Liver (tissue), 9 donors: ENCODE measurements around the gene TBX6. TPM values are rescaled to one million over a fixed set of nuclear protein-coding genes. Genes with fewer than 3 reads are reported as not detected.

Experiments
- DNase-seq: peaks from one replicate; pipeline ENCODE4 v3.0.0-alpha.2; 2017; ENCODE audit warnings: low spot score
- H3K27ac ChIP-seq, 2 donors: one replicate each; pipeline ENCODE4 v1.7.0; 2013; ENCODE audit warnings: inconsistent platforms in 2 of 2, low read length in 2 of 2, control low read depth in 1 of 2, low read depth in 1 of 2, mild to moderate bottlenecking in 1 of 2
- H3K27me3 ChIP-seq, 4 donors: one replicate each; pipeline versions ENCODE4 v1.6.1 to v1.7.0; 2013; ENCODE audit warnings: low read length in 3 of 4, inconsistent platforms in 1 of 4, mild to moderate bottlenecking in 1 of 4, moderate library complexity in 1 of 4; ENCODE audit not compliant: control insufficient read depth in 4 of 4, insufficient read depth in 4 of 4
- H3K36me3 ChIP-seq, 4 donors: one replicate each; pipeline versions ENCODE4 v1.6.1 to v1.7.0; 2013; ENCODE audit warnings: low read length in 3 of 4, mild to moderate bottlenecking in 3 of 4, low read depth in 1 of 4, moderate library complexity in 1 of 4; ENCODE audit not compliant: control insufficient read depth in 4 of 4, insufficient read depth in 3 of 4
- H3K4me1 ChIP-seq, 4 donors: one replicate each; pipeline versions ENCODE4 v1.6.1 to v1.7.0; 2013; ENCODE audit warnings: low read length in 3 of 4, mild to moderate bottlenecking in 3 of 4, moderate library complexity in 1 of 4; ENCODE audit not compliant: control insufficient read depth in 4 of 4, insufficient read depth in 4 of 4
- H3K4me3 ChIP-seq, 3 donors: one replicate each; pipeline versions ENCODE4 v1.6.1 to v1.7.0; 2013; ENCODE audit warnings: low read length in 3 of 3, control low read depth in 1 of 3, low read depth in 1 of 3, mild to moderate bottlenecking in 1 of 3
- H3K9ac ChIP-seq, 2 donors: one replicate each; pipeline ENCODE4 v1.7.0; 2013; ENCODE audit warnings: low read length in 2 of 2, mild to moderate bottlenecking in 2 of 2, moderate library complexity in 2 of 2, control low read depth in 1 of 2, low read depth in 1 of 2
- H3K9me3 ChIP-seq, 4 donors: one replicate each; pipeline versions ENCODE4 v1.6.1 to v1.7.0; 2013; ENCODE audit warnings: low read length in 3 of 4; ENCODE audit not compliant: control insufficient read depth in 4 of 4
- ATF3 ChIP-seq: IDR thresholded peaks from 2 replicates; pipeline ENCODE4 v1.6.1; 2016; ENCODE audit warnings: antibody characterized with exemption
- FOXA1 ChIP-seq: IDR thresholded peaks from 2 replicates; pipeline ENCODE4 v1.6.1; 2016; ENCODE audit warnings: antibody characterized with exemption
- GABPA ChIP-seq, 2 donors: IDR thresholded peaks in 1 of 2; conservative IDR thresholded peaks in 1 of 2; 2 replicates each; pipeline ENCODE4 v1.6.1; 2016; ENCODE audit warnings: antibody characterized with exemption in 2 of 2, mild to moderate bottlenecking in 1 of 2, moderate library complexity in 1 of 2
- HNF4A ChIP-seq, 2 donors: conservative IDR thresholded peaks; 2 replicates each; pipeline ENCODE4 v1.6.1; 2016; ENCODE audit warnings: antibody characterized with exemption in 2 of 2, mild to moderate bottlenecking in 2 of 2
- HNF4G ChIP-seq: IDR thresholded peaks from 2 replicates; pipeline ENCODE4 v1.6.1; 2016; ENCODE audit warnings: antibody characterized with exemption
- JUND ChIP-seq, 2 donors: IDR thresholded peaks; 2 replicates each; pipeline ENCODE4 v1.6.1; 2016; ENCODE audit warnings: antibody characterized with exemption in 2 of 2
- MAX ChIP-seq: IDR thresholded peaks from 2 replicates; pipeline ENCODE4 v1.6.1; 2016; ENCODE audit warnings: antibody characterized with exemption
- NR2F2 ChIP-seq: IDR thresholded peaks from 2 replicates; pipeline ENCODE4 v1.6.1; 2016; ENCODE audit warnings: antibody characterized with exemption
- RXRA ChIP-seq, 2 donors: IDR thresholded peaks; 2 replicates each; pipeline ENCODE4 v1.6.1; 2017 to 2018; ENCODE audit warnings: antibody characterized with exemption in 2 of 2, mild to moderate bottlenecking in 1 of 2
- TAF1 ChIP-seq: conservative IDR thresholded peaks from 2 replicates; pipeline ENCODE4 v1.6.1; 2016; ENCODE audit warnings: antibody characterized with exemption, mild to moderate bottlenecking
- WGBS: extraction: QIAGEN DNeasy Blood & Tissue Kit; methylation state at CpG from one replicate; pipeline ENCODE4 v1.1.7; 2013; 5-methylcytosine and 5-hydroxymethylcytosine counted together
- polyA plus RNA-seq, 2 donors: library from polyadenylated mRNA; stranded (reverse) in 1 of 2; unstranded in 1 of 2; fragments of 200-250 nt in 1 of 2; fragments of >200 nt in 1 of 2; fragmentation: Nextera tagmentation in 1 of 2; extraction: Ambion mirVana in 1 of 2; gene quantifications; one replicate each; pipeline versions ENCODE4 v1.2.1 to v1.2.3, GENCODE V29; 2013 to 2015
- total RNA-seq, 2 donors: library from RNA; depleted of rRNA; stranded (reverse); fragments of >200 nt; gene quantifications; one replicate each; pipeline ENCODE4 v1.2.3, GENCODE V29; 2014
- TF ChIP-seq, protein P1 (sequence below): IDR thresholded peaks from 2 replicates; pipeline ENCODE4 v1.6.1; 2016; ENCODE audit warnings: antibody characterized with exemption, mild to moderate bottlenecking
- donor health status: healthy.
- donor health status: healthy.
- donor health status: healthy.
- donor health status: healthy.
- donor health status: healthy.

TBX6 gene
- total and polyA plus RNA-seq, 4 donors = 0.09 to 0.26 (median 0.18) TPM

GRCh38 chr16:30085247-30085646, 6.5 kb downstream of the TBX6 start:
- TF ChIP-seq ATF3 = no peak
- no peak for TF ChIP-seq JUND (IDR thresholded peaks at IDR 0.05)
- TF ChIP-seq, protein P1, sequence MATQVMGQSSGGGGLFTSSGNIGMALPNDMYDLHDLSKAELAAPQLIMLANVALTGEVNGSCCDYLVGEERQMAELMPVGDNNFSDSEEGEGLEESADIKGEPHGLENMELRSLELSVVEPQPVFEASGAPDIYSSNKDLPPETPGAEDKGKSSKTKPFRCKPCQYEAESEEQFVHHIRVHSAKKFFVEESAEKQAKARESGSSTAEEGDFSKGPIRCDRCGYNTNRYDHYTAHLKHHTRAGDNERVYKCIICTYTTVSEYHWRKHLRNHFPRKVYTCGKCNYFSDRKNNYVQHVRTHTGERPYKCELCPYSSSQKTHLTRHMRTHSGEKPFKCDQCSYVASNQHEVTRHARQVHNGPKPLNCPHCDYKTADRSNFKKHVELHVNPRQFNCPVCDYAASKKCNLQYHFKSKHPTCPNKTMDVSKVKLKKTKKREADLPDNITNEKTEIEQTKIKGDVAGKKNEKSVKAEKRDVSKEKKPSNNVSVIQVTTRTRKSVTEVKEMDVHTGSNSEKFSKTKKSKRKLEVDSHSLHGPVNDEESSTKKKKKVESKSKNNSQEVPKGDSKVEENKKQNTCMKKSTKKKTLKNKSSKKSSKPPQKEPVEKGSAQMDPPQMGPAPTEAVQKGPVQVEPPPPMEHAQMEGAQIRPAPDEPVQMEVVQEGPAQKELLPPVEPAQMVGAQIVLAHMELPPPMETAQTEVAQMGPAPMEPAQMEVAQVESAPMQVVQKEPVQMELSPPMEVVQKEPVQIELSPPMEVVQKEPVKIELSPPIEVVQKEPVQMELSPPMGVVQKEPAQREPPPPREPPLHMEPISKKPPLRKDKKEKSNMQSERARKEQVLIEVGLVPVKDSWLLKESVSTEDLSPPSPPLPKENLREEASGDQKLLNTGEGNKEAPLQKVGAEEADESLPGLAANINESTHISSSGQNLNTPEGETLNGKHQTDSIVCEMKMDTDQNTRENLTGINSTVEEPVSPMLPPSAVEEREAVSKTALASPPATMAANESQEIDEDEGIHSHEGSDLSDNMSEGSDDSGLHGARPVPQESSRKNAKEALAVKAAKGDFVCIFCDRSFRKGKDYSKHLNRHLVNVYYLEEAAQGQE = no peak
- no peak for TF ChIP-seq HNF4A (conservative IDR thresholded peaks at IDR 0.05)
- TF ChIP-seq GABPA (IDR thresholded peaks at IDR 0.05 in 1 of 2, conservative IDR thresholded peaks at IDR 0.05 in 1 of 2) = no peak
- no peak for TF ChIP-seq FOXA1
- no peak for TF ChIP-seq MAX
- Histone ChIP-seq H3K27me3 (no peaks in the 10 kb centered on the region), H3K36me3 (peaks cover 28 to 36% (median 35%) of the 10 kb centered on the region in 4 donors), H3K9me3 (no peaks in the 10 kb centered on the region), H3K4me1 (peaks cover 1 to 9% (median 5%) of the 10 kb centered on the region in 4 donors), H3K4me3 (no peak overlapping the region), H3K27ac (no peak overlapping the region), H3K9ac (no peak overlapping the region)
- 80% methylated on average over 3 of the region's 3 CpGs for WGBS
- no peak for DNase-seq

- TF ChIP-seq GABPA (IDR thresholded peaks at IDR 0.05 in 1 of 2, conservative IDR thresholded peaks at IDR 0.05 in 1 of 2) (no peak), NR2F2 (no peak), JUND (IDR thresholded peaks at IDR 0.05) (no peak), HNF4G (no peak), RXRA (IDR thresholded peaks at IDR 0.05) (no peak), TAF1 (no peak)
- TF ChIP-seq, protein P1 = no peak
- no peaks in the 10 kb centered on the region for H3K27me3 ChIP-seq
- no peak overlapping the region for H3K27ac ChIP-seq
- no peaks in the 10 kb centered on the region for H3K9me3 ChIP-seq
- H3K4me1 ChIP-seq = peaks cover 1 to 7% (median 4%) of the 10 kb centered on the region in 4 donors
- DNase-seq = no peak
- 81% methylated on average over 17 of the region's 17 CpGs for WGBS
- H3K9ac ChIP-seq = no peak overlapping the region
- H3K36me3 ChIP-seq = peaks cover 28 to 37% (median 37%) of the 10 kb centered on the region in 4 donors
- no peak overlapping the region for H3K4me3 ChIP-seq
Observed at GRCh38 chr16:30084816-30085159, 6.9 kb downstream of the TBX6 start.
